Right lobe of liver (tissue), 4 donors: ENCODE results near the gene GGACT.

ENCODE experiments used
- CTCF ChIP-seq, 4 donors: fragments of 200-600 bp in 3 of 4; fragments of 450-650 bp in 1 of 4; IDR thresholded peaks; one replicate each; pipeline versions ENCODE4 v1.5.1 to v1.8.0; 2016 to 2022; ENCODE audit warnings: antibody characterized with exemption in 4 of 4, mild to moderate bottlenecking in 2 of 4
- POLR2A ChIP-seq: fragments of 450-650 bp; IDR thresholded peaks from one replicate; pipeline ENCODE4 v1.6.1; 2017; ENCODE audit warnings: antibody characterized with exemption, mild to moderate bottlenecking
- donor health status: DM: no; HTN: no; CAD: no.
- donor health status: DM: no; HTN: no; CAD: no.
- donor health status: DM: no; HTN: yes; CAD: no.

GRCh38 chr13:100483139-100483538 lies 105.5 kb downstream of the GGACT start:
- TF ChIP-seq POLR2A, result no peak
- TF ChIP-seq CTCF (IDR thresholded peaks at IDR 0.05), result no peak
